IPS DF 4.7 (cell line): ENCODE data around the gene KCTD12.

Source experiments
- DNase-seq: peaks from one replicate; pipeline ENCODE4 v3.0.0-alpha.2; 2013; ENCODE audit warnings: low spot score; ENCODE audit errors: extremely low read depth

Gene KCTD12

GRCh38 chr13:76887076-76887563, 915 bp upstream of the KCTD12 start:
- no peak for DNase-seq

GRCh38 chr13:76886005-76886291, 257 bp downstream of the KCTD12 start:
- no peak for DNase-seq

GRCh38 chr13:76885203-76886004, 801 bp downstream of the KCTD12 start:
- no peak for DNase-seq

- DNase-seq, result no peak
Measured at GRCh38 chr13:76884907-76885202, 1.4 kb downstream of the KCTD12 start.

GRCh38 chr13:76884186-76884906, 1.9 kb downstream of the KCTD12 start:
- DNase-seq, result no peak

GRCh38 chr13:76883236-76883635, 3.0 kb downstream of the KCTD12 start:
- no peak for DNase-seq

GRCh38 chr13:76882431-76882830, 3.8 kb downstream of the KCTD12 start:
- no peak for DNase-seq

GRCh38 chr13:76879883-76880270, 6.3 kb downstream of the KCTD12 start:
- DNase-seq, result no peak

GRCh38 chr13:76879203-76879882, 6.9 kb downstream of the KCTD12 start:
- DNase-seq, result no peak

- DNase-seq, result no peak
Measured at GRCh38 chr13:76878043-76878442, 8.2 kb downstream of the KCTD12 start.

GRCh38 chr13:76875271-76875815, 10.9 kb downstream of the KCTD12 start:
- DNase-seq, result no peak

GRCh38 chr13:76874479-76874878, 11.7 kb downstream of the KCTD12 start:
- no peak for DNase-seq

- DNase-seq, result no peak
Measured at GRCh38 chr13:76873445-76873844, 12.8 kb downstream of the KCTD12 start.

- DNase-seq, result no peak
Measured at GRCh38 chr13:76872675-76873074, 13.5 kb downstream of the KCTD12 start.

GRCh38 chr13:76871432-76871831, 14.8 kb downstream of the KCTD12 start:
- DNase-seq, result no peak

GRCh38 chr13:76868371-76868770, 17.8 kb downstream of the KCTD12 start:
- DNase-seq, result no peak

- DNase-seq, result no peak
Measured at GRCh38 chr13:76865996-76866503, 20.2 kb downstream of the KCTD12 start.

GRCh38 chr13:76865109-76865508, 21.1 kb downstream of the KCTD12 start:
- DNase-seq, result no peak

- no peak for DNase-seq
Measured at GRCh38 chr13:76864259-76864658, 21.9 kb downstream of the KCTD12 start.

GRCh38 chr13:76863022-76863421, 23.2 kb downstream of the KCTD12 start:
- no peak for DNase-seq

- no peak for DNase-seq
Measured at GRCh38 chr13:76861859-76862258, 24.3 kb downstream of the KCTD12 start.

GRCh38 chr13:76860706-76861105, 25.5 kb downstream of the KCTD12 start:
- no peak for DNase-seq
